ENCODE measurements around the gene TMC5. TPM values are rescaled to one million over a fixed set of nuclear protein-coding genes. Genes with fewer than 3 reads are reported as not detected.

Gene TMC5
- total RNA-seq, 1 experiment from 2014 or later = 1.2 TPM

DNA sequence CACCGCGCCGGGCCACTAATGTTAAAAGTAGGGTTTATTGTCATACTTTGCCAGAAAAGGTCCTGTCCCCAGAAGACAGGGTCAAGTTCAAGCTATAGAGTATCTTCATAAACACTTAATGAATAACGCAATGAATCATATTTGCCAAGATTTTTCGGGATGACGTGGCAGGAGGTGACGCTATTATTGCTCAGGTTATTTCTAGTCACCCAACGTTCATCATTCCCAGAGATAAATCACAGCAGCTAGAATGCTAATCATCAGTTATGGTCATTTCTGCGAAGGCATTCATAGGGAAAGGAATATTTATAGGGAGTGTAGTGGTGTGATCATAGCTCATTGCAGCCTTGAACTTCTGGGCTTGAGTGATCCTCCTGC, 2.0 kb downstream of the TMC5 start:
- peaks cover 1% of the 10 kb centered on the region for H3K27me3 Mint-ChIP-seq (ENCODE audit: low read depth)

More for the DNA sequence above, 2.0 kb downstream of the TMC5 start:
- H3K27ac Mint-ChIP-seq = no peak overlapping the region
- H2BK12ac ChIP-seq (ENCODE audit: insufficient read length, low read depth, low read length) = no peak overlapping the region
- H3K4me3 Mint-ChIP-seq = no peak overlapping the region
- H3K4me1 Mint-ChIP-seq = peaks cover 10 to 11% of the 10 kb centered on the region in 2 experiments
- no peaks in the 10 kb centered on the region for H4K20me1 ChIP-seq (ENCODE audit: control insufficient read depth, insufficient read depth, insufficient read length)
- H3K18ac ChIP-seq (ENCODE audit: insufficient read length, low read depth, low read length) = no peak overlapping the region
- H4K5ac ChIP-seq (ENCODE audit: insufficient read length, low read depth, low read length) = no peak overlapping the region
- H2BK5ac ChIP-seq (ENCODE audit: insufficient read length, low read length) = no peak overlapping the region
- no peaks in the 10 kb centered on the region for H3K23me2 ChIP-seq (ENCODE audit: insufficient read length, low read depth, low read length, poor library complexity, severe bottlenecking)
- no peak overlapping the region for H2AFZ ChIP-seq (ENCODE audit: low read length)
- peaks cover 0 to 10% (median 0%) of the 10 kb centered on the region in 3 experiments; a peak in 4 of 7 replicates for H3K36me3 Mint-ChIP-seq (ENCODE audit: insufficient read depth in 1 of 3, low read depth in 3 of 3)
- H3K27ac ChIP-seq (ENCODE audit: insufficient read length, low read depth, low read length) = no peak overlapping the region
- H2BK120ac ChIP-seq (ENCODE audit: low read depth, low read length, poor library complexity, severe bottlenecking) = no peak overlapping the region
- H3K79me2 ChIP-seq (ENCODE audit: insufficient read depth, low read length) = no peaks in the 10 kb centered on the region
- H3K27me3 ChIP-seq (ENCODE audit: insufficient read depth, low read length) = no peaks in the 10 kb centered on the region
- peaks cover 3 to 7% of the 10 kb centered on the region in 2 experiments; a peak in 4 of 5 replicates for H3K9me3 Mint-ChIP-seq
- H3K4me2 ChIP-seq (ENCODE audit: insufficient read depth, insufficient read length, low read length) = no peak overlapping the region
- H3K4ac ChIP-seq (ENCODE audit: low read depth, low read length) = no peak overlapping the region
- H3K4me1 ChIP-seq (ENCODE audit: insufficient read depth, low read length) = no peaks in the 10 kb centered on the region
- H3K23ac ChIP-seq (ENCODE audit: insufficient read length, low read depth, low read length) = no peak overlapping the region
- TF ChIP-seq, protein P1, sequence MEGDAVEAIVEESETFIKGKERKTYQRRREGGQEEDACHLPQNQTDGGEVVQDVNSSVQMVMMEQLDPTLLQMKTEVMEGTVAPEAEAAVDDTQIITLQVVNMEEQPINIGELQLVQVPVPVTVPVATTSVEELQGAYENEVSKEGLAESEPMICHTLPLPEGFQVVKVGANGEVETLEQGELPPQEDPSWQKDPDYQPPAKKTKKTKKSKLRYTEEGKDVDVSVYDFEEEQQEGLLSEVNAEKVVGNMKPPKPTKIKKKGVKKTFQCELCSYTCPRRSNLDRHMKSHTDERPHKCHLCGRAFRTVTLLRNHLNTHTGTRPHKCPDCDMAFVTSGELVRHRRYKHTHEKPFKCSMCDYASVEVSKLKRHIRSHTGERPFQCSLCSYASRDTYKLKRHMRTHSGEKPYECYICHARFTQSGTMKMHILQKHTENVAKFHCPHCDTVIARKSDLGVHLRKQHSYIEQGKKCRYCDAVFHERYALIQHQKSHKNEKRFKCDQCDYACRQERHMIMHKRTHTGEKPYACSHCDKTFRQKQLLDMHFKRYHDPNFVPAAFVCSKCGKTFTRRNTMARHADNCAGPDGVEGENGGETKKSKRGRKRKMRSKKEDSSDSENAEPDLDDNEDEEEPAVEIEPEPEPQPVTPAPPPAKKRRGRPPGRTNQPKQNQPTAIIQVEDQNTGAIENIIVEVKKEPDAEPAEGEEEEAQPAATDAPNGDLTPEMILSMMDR (conservative IDR thresholded peaks at IDR 0.05) = no peak
- no CpG with 5 or more reads among the region's 9 CpGs for WGBS (ENCODE audit: extremely low coverage, insufficient read length, low lambda C conversion rate)
- no peak overlapping the region for H3K56ac ChIP-seq (ENCODE audit: insufficient read length, low read depth, low read length)
- no peak overlapping the region for H3K9ac ChIP-seq (ENCODE audit: extremely low read depth, insufficient read length, low read length)
- H3K79me1 ChIP-seq (ENCODE audit: insufficient read depth, low read depth, low read length, poor library complexity, severe bottlenecking) = no peaks in the 10 kb centered on the region
- no peak overlapping the region for H4K8ac ChIP-seq (replicated peaks; ENCODE audit: insufficient read length, low read depth, low read length)
- no peak overlapping the region for H3K14ac ChIP-seq (ENCODE audit: insufficient read depth, low read length)
- H2BK15ac ChIP-seq (ENCODE audit: low read depth, low read length) = no peak overlapping the region
- no peak for DNase-seq
- H4K91ac ChIP-seq (ENCODE audit: insufficient read length, low read depth, low read length) = no peak overlapping the region
- no peak overlapping the region for H2BK20ac ChIP-seq (ENCODE audit: low read depth, low read length, poor library complexity, severe bottlenecking)
- no peak overlapping the region for H2AK5ac ChIP-seq (ENCODE audit: insufficient read length, low read length)
- no peaks in the 10 kb centered on the region for H3K9me3 ChIP-seq (ENCODE audit: control insufficient read depth, low read depth, low read length)
- H3T11ph ChIP-seq (ENCODE audit: low read length) = no peak overlapping the region
